Sigmoid colon (tissue), 4 donors: ENCODE measurements around the gene FTO.

Experiments used
- CTCF ChIP-seq, 4 experiments: fragments of 450-650 bp in 3 of 4; fragments of 200-600 bp in 1 of 4; IDR thresholded peaks; one replicate each; pipeline ENCODE4 v1.5.1; 2016 to 2019; ENCODE audit warnings: antibody characterized with exemption in 4 of 4, mild to moderate bottlenecking in 3 of 4, moderate library complexity in 2 of 4
- EP300 ChIP-seq, 4 donors: sonication (generic); formaldehyde crosslinking; IDR thresholded peaks; one replicate each; pipeline ENCODE4 v1.6.1; 2017; ENCODE audit warnings: antibody characterized with exemption in 4 of 4
- POLR2A ChIP-seq, 2 donors: fragments of 450-650 bp; IDR thresholded peaks; one replicate each; pipeline ENCODE4 v1.6.1; 2016; ENCODE audit warnings: antibody characterized with exemption in 2 of 2, mild to moderate bottlenecking in 2 of 2, moderate library complexity in 2 of 2
- POLR2AphosphoS5 ChIP-seq, 4 donors: sonication (generic); formaldehyde crosslinking; IDR thresholded peaks; one replicate each; pipeline ENCODE4 v1.6.1; 2017; ENCODE audit warnings: antibody characterized with exemption in 4 of 4

DNA sequence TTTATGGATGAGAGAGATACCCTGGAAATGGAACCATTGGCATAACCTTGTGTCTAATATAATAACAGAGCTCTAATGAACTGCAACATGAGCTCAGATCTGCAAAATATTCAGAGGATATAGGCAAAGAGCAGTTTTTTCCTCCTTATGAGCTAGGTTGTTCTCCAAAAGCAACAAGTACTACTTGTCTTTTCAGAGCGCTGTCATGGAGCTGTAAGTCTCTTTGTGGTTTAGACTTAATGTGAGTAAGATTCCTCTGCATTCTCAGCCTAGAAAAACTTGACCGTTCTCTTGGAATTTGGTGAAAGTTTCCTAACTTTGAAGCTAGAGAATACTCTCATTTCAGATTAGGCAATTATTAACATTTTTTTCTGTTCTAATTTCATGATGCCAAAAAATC is 85.2 kb downstream of the FTO start:
- TF ChIP-seq CTCF (IDR thresholded peaks at IDR 0.05) (no peak), POLR2AphosphoS5 (IDR thresholded peaks at IDR 0.05) (no peak), POLR2A (IDR thresholded peaks at IDR 0.05) (no peak), EP300 (IDR thresholded peaks at IDR 0.05) (no peak)
